BLaER1 (cell line): Measurements from ENCODE around the gene CFHR5.
"Not testable (repeated sequence)": the region's sequence is repeated elsewhere in the genome, so short reads cannot be mapped to it uniquely, and the experiment has no call there.

Experiments used
- H3K27ac ChIP-seq: shearing (Covaris generic); formaldehyde crosslinking; 2 replicates; pipeline ENCODE4 v1.8.1; 2022
- H3K27me3 ChIP-seq: shearing (Covaris generic); formaldehyde crosslinking; 2 replicates; pipeline ENCODE4 v1.8.1; 2022
- H3K36me3 ChIP-seq: shearing (Covaris generic); formaldehyde crosslinking; 2 replicates; pipeline ENCODE4 v1.8.1; 2022
- H3K4me1 ChIP-seq: shearing (Covaris generic); formaldehyde crosslinking; 2 replicates; pipeline ENCODE4 v1.8.1; 2022
- H3K4me2 ChIP-seq: shearing (Covaris generic); formaldehyde crosslinking; 2 replicates; pipeline ENCODE4 v1.8.1; 2022
- H3K4me3 ChIP-seq: shearing (Covaris generic); formaldehyde crosslinking; 2 replicates; pipeline ENCODE4 v1.8.1; 2022
- H3K9ac ChIP-seq: shearing (Covaris generic); formaldehyde crosslinking; 2 replicates; pipeline ENCODE4 v1.8.1; 2022
- H3K9me3 ChIP-seq: shearing (Covaris generic); formaldehyde crosslinking; 2 replicates; pipeline ENCODE4 v1.8.1; 2022
- H4K20me1 ChIP-seq: shearing (Covaris generic); formaldehyde crosslinking; 2 replicates; pipeline ENCODE4 v1.8.1; 2022
- Cebpa-rat ChIP-seq: shearing (Covaris generic); IDR thresholded peaks from 2 replicates; pipeline ENCODE4 v1.8.1; 2022

CFHR5 gene

DNA sequence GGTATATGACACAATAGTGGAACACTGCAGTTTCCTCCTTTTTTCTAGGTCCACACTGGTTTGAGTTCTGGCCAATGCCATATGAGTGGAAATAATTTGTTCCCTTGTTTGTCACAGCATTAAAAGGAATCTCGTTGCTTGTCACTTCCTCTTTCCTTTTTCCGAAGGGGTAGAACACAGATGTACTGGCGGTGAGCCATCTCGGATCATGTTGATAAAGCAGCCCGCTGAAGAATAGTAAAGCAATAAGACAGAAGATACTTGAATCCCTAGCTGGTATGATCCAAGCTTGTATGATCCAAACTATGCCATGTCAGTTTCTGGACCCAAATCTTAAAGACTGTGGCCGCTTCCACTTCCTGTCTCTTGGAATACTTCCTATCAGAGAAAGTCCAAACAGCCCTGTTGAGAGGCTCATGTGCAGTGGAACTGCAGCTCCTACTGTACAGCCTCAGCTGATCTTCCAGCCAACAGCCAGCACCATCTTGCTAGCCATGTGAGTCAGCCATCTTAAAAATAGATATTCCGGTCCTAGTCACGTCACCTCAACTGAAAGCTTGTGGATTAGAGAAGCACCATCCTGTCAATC is 40.3 kb downstream of the CFHR5 start:
- no peaks in the 10 kb centered on the region for H3K27me3 ChIP-seq
- no peaks in the 10 kb centered on the region for H4K20me1 ChIP-seq
- H3K9me3 ChIP-seq: no peaks in the 10 kb centered on the region
- H3K4me2 ChIP-seq: no peak overlapping the region
- no peak for TF ChIP-seq Cebpa-rat
- H3K4me1 ChIP-seq: peaks cover 6% of the 10 kb centered on the region; the same call in 1 of the 2 replicates
- H3K27ac ChIP-seq: no peak overlapping the region
- H3K4me3 ChIP-seq: no peak overlapping the region
- H3K9ac ChIP-seq: no peak overlapping the region
- H3K36me3 ChIP-seq: no peaks in the 10 kb centered on the region

- no peak overlapping the region for H3K9ac ChIP-seq
- H3K4me3 ChIP-seq: no peak overlapping the region
- H3K9me3 ChIP-seq: no peaks in the 10 kb centered on the region
- no peak overlapping the region for H3K27ac ChIP-seq
- H3K27me3 ChIP-seq: no peaks in the 10 kb centered on the region
- TF ChIP-seq Cebpa-rat: no peak
- H3K4me1 ChIP-seq: peaks cover 6% of the 10 kb centered on the region; the same call in 1 of the 2 replicates
- no peaks in the 10 kb centered on the region for H4K20me1 ChIP-seq
- no peaks in the 10 kb centered on the region for H3K36me3 ChIP-seq
- no peak overlapping the region for H3K4me2 ChIP-seq
These were observed 44.4 kb downstream of the CFHR5 start for GRCh38 chr1:197021716-197022115.

DNA sequence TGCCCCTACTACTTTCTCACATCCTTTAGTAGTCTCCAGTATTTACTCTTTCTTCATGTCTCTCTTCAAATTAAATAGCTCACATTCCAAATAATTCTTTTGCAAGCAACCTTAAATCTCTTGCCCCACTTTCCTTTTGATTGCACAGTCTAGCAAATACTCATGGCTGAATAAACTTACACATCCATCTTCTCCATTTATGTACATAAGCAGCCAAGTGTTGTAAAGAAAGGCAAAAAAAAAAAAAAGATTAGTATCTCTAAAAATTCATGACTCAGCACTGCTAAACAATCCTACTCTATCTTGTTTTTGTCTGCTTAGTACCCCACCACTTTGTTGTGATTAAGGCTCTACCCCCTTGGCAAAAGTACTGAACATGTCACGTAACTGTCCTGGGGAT is 47.1 kb downstream of the CFHR5 start:
- TF ChIP-seq Cebpa-rat: no peak
- H3K4me3 ChIP-seq: no peak overlapping the region
- no peaks in the 10 kb centered on the region for H3K9me3 ChIP-seq

GRCh38 chr1:197027359-197027758 is 50.0 kb downstream of the CFHR5 start:
- no peaks in the 10 kb centered on the region for H3K4me1 ChIP-seq
- H3K9me3 ChIP-seq: no peaks in the 10 kb centered on the region
- no peaks in the 10 kb centered on the region for H4K20me1 ChIP-seq
- no peak overlapping the region for H3K4me2 ChIP-seq
- no peak for TF ChIP-seq Cebpa-rat
- no peak overlapping the region for H3K4me3 ChIP-seq
- no peak overlapping the region for H3K27ac ChIP-seq
- no peaks in the 10 kb centered on the region for H3K27me3 ChIP-seq
- H3K9ac ChIP-seq: no peak overlapping the region
- H3K36me3 ChIP-seq: no peaks in the 10 kb centered on the region

More for the DNA sequence above, 47.1 kb downstream of the CFHR5 start:
- Histone ChIP-seq H3K4me2 (no peak overlapping the region), H3K27me3 (no peaks in the 10 kb centered on the region), H3K9ac (no peak overlapping the region), H3K4me1 (peaks cover 6% of the 10 kb centered on the region; the same call in 1 of the 2 replicates), H4K20me1 (no peaks in the 10 kb centered on the region), H3K27ac (no peak overlapping the region), H3K36me3 (no peaks in the 10 kb centered on the region)

- no peak overlapping the region for H3K9ac ChIP-seq
- H3K9me3 ChIP-seq: no peaks in the 10 kb centered on the region
- H3K4me3 ChIP-seq: no peak overlapping the region
- H3K36me3 ChIP-seq: no peaks in the 10 kb centered on the region
- no peaks in the 10 kb centered on the region for H3K27me3 ChIP-seq
- H4K20me1 ChIP-seq: no peaks in the 10 kb centered on the region
- H3K27ac ChIP-seq: no peak overlapping the region
- H3K4me1 ChIP-seq: no peaks in the 10 kb centered on the region
- H3K4me2 ChIP-seq: no peak overlapping the region
- TF ChIP-seq Cebpa-rat: no peak
These were observed 52.4 kb downstream of the CFHR5 start for GRCh38 chr1:197029749-197030148.

DNA sequence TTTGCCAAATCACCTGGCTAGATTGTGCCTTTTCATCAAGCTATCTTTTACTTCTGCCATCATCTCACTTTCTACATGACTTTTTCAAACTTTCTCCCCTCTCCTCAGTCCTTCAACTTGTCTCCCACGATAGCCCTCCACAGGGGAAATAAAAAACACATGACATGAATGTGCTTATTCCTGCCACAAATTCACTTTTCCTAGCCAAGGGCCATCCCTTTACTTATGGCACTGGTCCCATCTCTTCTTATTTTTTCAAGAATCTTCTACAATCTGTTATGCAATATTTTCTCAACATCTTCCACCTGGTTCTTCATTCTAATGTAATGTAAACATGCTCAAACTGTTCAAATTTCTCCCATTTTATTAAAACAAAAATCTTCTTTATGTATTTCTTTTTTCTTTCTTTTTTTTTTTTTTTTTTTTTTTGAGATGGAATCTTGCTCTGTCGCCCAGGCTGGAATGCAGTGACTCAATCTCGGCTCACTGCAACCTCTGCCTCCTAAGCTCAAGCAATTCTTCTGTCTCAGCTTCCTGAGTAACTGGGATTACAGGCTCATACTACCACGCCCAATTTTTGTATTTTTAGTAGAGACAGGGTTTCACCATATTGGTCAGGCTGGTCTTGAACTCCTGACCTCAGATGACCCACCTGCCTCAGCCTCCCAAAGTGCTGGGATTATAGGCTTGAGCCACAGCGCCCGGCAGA is 57.4 kb downstream of the CFHR5 start:
- H3K9ac ChIP-seq, H3K4me3 ChIP-seq, H3K9me3 ChIP-seq, H4K20me1 ChIP-seq, H3K27ac ChIP-seq, H3K27me3 ChIP-seq, H3K36me3 ChIP-seq, H3K4me2 ChIP-seq, H3K4me1 ChIP-seq: not testable (repeated sequence)

DNA sequence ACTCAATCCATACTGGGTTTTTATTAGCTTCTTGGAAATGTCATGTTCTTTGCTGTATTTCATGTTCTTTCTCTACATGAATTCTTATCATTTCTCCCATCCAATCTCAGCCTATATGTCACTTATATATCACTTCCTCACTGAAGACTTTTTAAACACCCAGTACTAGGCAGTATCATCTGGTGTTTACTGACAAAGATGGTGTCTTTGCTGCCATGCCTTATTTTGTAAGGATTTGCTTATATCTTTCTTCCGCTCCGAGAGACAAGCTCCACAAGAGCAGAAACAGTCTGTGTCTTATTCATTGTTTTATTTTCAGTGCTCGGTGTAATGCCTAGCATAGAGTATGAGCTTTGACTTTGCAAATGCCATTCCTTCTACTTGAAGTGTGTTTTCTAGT is 59.5 kb downstream of the CFHR5 start:
- no peak for TF ChIP-seq Cebpa-rat
- Histone ChIP-seq H3K9ac (no peak overlapping the region), H3K4me3 (no peak overlapping the region), H4K20me1 (no peaks in the 10 kb centered on the region), H3K36me3 (no peaks in the 10 kb centered on the region), H3K27me3 (no peaks in the 10 kb centered on the region), H3K4me2 (no peak overlapping the region), H3K4me1 (no peaks in the 10 kb centered on the region), H3K27ac (no peak overlapping the region), H3K9me3 (no peaks in the 10 kb centered on the region)

DNA sequence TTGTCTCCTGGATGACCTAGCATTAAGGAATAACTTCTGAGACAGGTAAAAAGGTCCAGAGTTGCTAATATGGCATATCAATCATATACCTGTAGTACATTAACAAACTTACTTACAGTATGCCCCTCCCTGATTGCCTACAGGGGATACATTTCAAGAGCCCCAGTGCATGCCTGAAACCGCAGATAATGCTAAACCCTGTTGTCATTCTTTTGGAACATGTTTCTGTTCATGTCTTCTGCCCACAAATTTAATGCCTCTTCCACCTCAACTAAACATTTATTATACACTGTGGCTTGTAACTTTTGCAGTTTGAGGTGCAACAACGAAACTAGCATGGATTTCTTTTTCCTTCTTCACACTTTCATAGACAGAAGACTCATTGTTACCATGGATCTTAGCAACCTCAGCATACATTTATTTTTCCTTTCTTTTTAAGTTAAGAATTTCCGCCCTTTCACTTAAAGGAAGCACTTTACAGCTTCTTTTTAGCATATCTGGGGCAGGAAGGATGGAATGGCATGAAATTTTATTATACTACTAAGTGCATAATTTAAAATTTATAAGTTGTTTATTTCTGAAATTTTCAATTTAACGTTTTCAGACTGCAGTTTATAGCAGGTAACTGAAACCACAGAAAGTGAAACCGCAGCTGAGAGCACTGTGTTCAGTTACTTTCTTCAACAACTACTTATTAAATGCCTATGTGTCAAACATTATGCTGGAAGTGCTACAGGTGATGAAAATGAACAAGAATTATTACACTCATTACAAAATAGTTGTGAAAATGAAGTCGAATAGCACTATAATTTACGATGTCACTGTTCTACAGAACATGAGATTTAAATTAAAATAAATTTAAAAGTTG is 64.4 kb downstream of the CFHR5 start:
- no peak overlapping the region for H3K9ac ChIP-seq
- no peaks in the 10 kb centered on the region for H3K4me1 ChIP-seq
- no peaks in the 10 kb centered on the region for H3K27me3 ChIP-seq
- H3K4me3 ChIP-seq: no peak overlapping the region
- no peaks in the 10 kb centered on the region for H3K9me3 ChIP-seq
- H3K36me3 ChIP-seq: no peaks in the 10 kb centered on the region
- H4K20me1 ChIP-seq: no peaks in the 10 kb centered on the region
- no peak for TF ChIP-seq Cebpa-rat
- no peak overlapping the region for H3K4me2 ChIP-seq
- no peak overlapping the region for H3K27ac ChIP-seq

DNA sequence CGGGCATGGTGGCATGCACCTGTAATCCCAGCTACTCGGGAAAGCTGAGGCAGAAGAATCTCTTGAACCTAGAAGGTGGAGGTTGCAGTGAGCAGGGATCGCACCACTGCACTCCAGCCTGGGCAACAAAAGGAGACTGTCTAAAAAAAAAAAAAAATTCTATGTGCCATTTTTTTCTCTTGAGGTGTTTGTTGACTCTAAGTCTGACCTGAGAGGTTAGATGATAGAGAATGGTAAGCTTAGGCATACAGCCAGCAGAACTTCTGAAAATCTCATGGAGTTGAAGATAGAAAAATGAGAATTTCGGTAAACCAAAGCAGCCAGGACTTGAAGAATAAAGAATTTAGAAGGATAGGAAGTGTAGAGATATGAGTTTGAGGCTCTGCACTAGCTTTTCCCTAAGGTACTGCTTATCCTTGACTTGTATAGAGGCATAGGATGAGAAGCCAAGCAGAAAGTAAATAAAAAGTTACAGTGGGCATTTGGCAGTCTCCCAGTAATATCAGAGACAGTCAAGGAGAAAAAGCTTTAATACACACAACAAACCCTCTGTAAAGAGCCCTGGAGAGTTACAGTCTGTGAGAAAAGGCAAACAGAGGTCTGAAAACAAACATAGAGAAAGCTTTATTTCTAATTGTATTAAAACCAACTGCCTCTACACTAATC is 65.5 kb downstream of the CFHR5 start:
- no peak for TF ChIP-seq Cebpa-rat
- Histone ChIP-seq H3K4me1 (no peaks in the 10 kb centered on the region), H3K4me2 (no peak overlapping the region), H4K20me1 (no peaks in the 10 kb centered on the region), H3K36me3 (no peaks in the 10 kb centered on the region), H3K27me3 (no peaks in the 10 kb centered on the region), H3K27ac (no peak overlapping the region), H3K9me3 (no peaks in the 10 kb centered on the region), H3K4me3 (no peak overlapping the region), H3K9ac (no peak overlapping the region)
